Stimulated activated CD8-positive, alpha-beta memory T cell treated with anti-CD3 and anti-CD28 coated beads, Interleukin-15, amount 100 ng/mL, for 24 hours (primary cell): ENCODE results near the gene AQP9.
"Not testable (repeated sequence)": the region's sequence is repeated elsewhere in the genome, so short reads cannot be mapped to it uniquely, and the experiment has no call there.

Experiments
- DNase-seq: peaks from one replicate; pipeline ENCODE4 v3.0.0-alpha.2; 2020; ENCODE audit warnings: low read depth

Gene AQP9

GRCh38 chr15:58138106-58138505, at the start of gene AQP9:
Gene AQP9, plus strand, starts transcription at chr15:58138381. Its CDS starts 185 bp downstream, at chr15:58138566.
- no peak for DNase-seq

- no peak for DNase-seq
These were observed 42.8 kb upstream of the AQP9 start for GRCh38 chr15:58095415-58095814.

GRCh38 chr15:58096529-58097084, 41.6 kb upstream of the AQP9 start:
- no peak for DNase-seq

- no peak for DNase-seq
These were observed 34.7 kb upstream of the AQP9 start for GRCh38 chr15:58103482-58103881.

- DNase-seq: no peak
These were observed 30.1 kb upstream of the AQP9 start for GRCh38 chr15:58108117-58108516.

- DNase-seq: no peak
These were observed 28.8 kb upstream of the AQP9 start for GRCh38 chr15:58109419-58109818.

- no peak for DNase-seq
These were observed 27.0 kb upstream of the AQP9 start for GRCh38 chr15:58110999-58111717.

GRCh38 chr15:58111718-58112104, 26.5 kb upstream of the AQP9 start:
- DNase-seq: no peak

GRCh38 chr15:58113358-58113757, 24.8 kb upstream of the AQP9 start:
- DNase-seq: not testable (repeated sequence)

GRCh38 chr15:58114388-58114787, 23.8 kb upstream of the AQP9 start:
- DNase-seq: no peak

GRCh38 chr15:58114812-58115211, 23.4 kb upstream of the AQP9 start:
- DNase-seq: no peak

- DNase-seq: no peak
These were observed 22.5 kb upstream of the AQP9 start for GRCh38 chr15:58115692-58116091.

GRCh38 chr15:58117619-58118018, 20.6 kb upstream of the AQP9 start:
- no peak for DNase-seq

GRCh38 chr15:58118272-58118671, 19.9 kb upstream of the AQP9 start:
- DNase-seq: no peak

- DNase-seq: no peak
These were observed 19.2 kb upstream of the AQP9 start for GRCh38 chr15:58119016-58119415.

GRCh38 chr15:58124585-58124984, 13.6 kb upstream of the AQP9 start:
- no peak for DNase-seq

GRCh38 chr15:58125333-58125732, 12.8 kb upstream of the AQP9 start:
- no peak for DNase-seq

- no peak for DNase-seq
These were observed 3.3 kb upstream of the AQP9 start for GRCh38 chr15:58134886-58135285.

- no peak for DNase-seq
These were observed 2.5 kb upstream of the AQP9 start for GRCh38 chr15:58135511-58136174.

GRCh38 chr15:58136731-58137130, 1.4 kb upstream of the AQP9 start:
- no peak for DNase-seq

GRCh38 chr15:58137686-58138085, 495 bp upstream of the AQP9 start:
- DNase-seq: no peak

GRCh38 chr15:58139276-58139988, 1.3 kb downstream of the AQP9 start:
- no peak for DNase-seq

- no peak for DNase-seq
These were observed 1.9 kb downstream of the AQP9 start for GRCh38 chr15:58139989-58140522.
